M059J (cell line): Measurements from ENCODE around the gene EXOC3L4. TPM values are rescaled to one million over a fixed set of nuclear protein-coding genes. Genes with fewer than 3 reads are reported as not detected.
"Not testable (repeated sequence)": the region's sequence is repeated elsewhere in the genome, so short reads cannot be mapped to it uniquely, and the experiment has no call there.

ENCODE experiments used
- DNase-seq: peaks from one replicate; pipeline ENCODE4 v3.0.0-alpha.2; 2012; ENCODE audit warnings: low read depth
- total RNA-seq: library from RNA; depleted of rRNA; stranded (reverse); fragments of >200 nt; shearing (Covaris generic); gene quantifications from 2 replicates; pipeline ENCODE4 v1.2.3, GENCODE V29; 2014; rRNA removed

Gene EXOC3L4
- total RNA-seq: not detected in 2 replicates

GRCh38 chr14:103094406-103095209 is at the start of gene EXOC3L4:
Gene EXOC3L4, plus strand, starts transcription at chr14:103094725. Its CDS starts 5,495 bp downstream, at chr14:103100220.
- DNase-seq: no peak

- DNase-seq: no peak
Observed at GRCh38 chr14:103045371-103045869, 49.1 kb upstream of the EXOC3L4 start.

GRCh38 chr14:103047453-103047852 is 47.1 kb upstream of the EXOC3L4 start:
- DNase-seq: not testable (repeated sequence)

- DNase-seq: no peak
Observed at GRCh38 chr14:103050935-103051334, 43.6 kb upstream of the EXOC3L4 start.

GRCh38 chr14:103052407-103052806 is 42.1 kb upstream of the EXOC3L4 start:
- DNase-seq: no peak

- DNase-seq: no peak
Observed at GRCh38 chr14:103055695-103056094, 38.8 kb upstream of the EXOC3L4 start.

- DNase-seq: peak; percentile 62
Observed at GRCh38 chr14:103056322-103057027, 38.0 kb upstream of the EXOC3L4 start.

GRCh38 chr14:103057028-103057371 is 37.5 kb upstream of the EXOC3L4 start:
- DNase-seq: peak; percentile 11

GRCh38 chr14:103057372-103058163 is 37.0 kb upstream of the EXOC3L4 start, which contains the start of gene CDC42BPB:
Gene CDC42BPB, minus strand, starts transcription at chr14:103057549. Its CDS starts 376 bp downstream, at chr14:103057173.
- peak; percentile 81 for DNase-seq

GRCh38 chr14:103058164-103059055 is 36.1 kb upstream of the EXOC3L4 start:
- no peak for DNase-seq

GRCh38 chr14:103059556-103059955 is 35.0 kb upstream of the EXOC3L4 start:
- no peak for DNase-seq

GRCh38 chr14:103061482-103061976 is 33.0 kb upstream of the EXOC3L4 start:
- DNase-seq: no peak

- DNase-seq: no peak
Observed at GRCh38 chr14:103064436-103064835, 30.1 kb upstream of the EXOC3L4 start.

GRCh38 chr14:103064978-103065377 is 29.5 kb upstream of the EXOC3L4 start:
- no peak for DNase-seq

GRCh38 chr14:103065861-103066260 is 28.7 kb upstream of the EXOC3L4 start:
- DNase-seq: no peak

- no peak for DNase-seq
Observed at GRCh38 chr14:103066399-103066798, 28.1 kb upstream of the EXOC3L4 start.

- peak; percentile 48 for DNase-seq
Observed at GRCh38 chr14:103067231-103067954, 27.1 kb upstream of the EXOC3L4 start.

- no peak for DNase-seq
Observed at GRCh38 chr14:103068351-103069073, 26.0 kb upstream of the EXOC3L4 start.

GRCh38 chr14:103070263-103070885 is 24.2 kb upstream of the EXOC3L4 start:
- no peak for DNase-seq
